ENCODE data around the gene PSMD11.
"Not testable (repeated sequence)": the region's sequence is repeated elsewhere in the genome, so short reads cannot be mapped to it uniquely, and the experiment has no call there.

The PSMD11 gene

DNA sequence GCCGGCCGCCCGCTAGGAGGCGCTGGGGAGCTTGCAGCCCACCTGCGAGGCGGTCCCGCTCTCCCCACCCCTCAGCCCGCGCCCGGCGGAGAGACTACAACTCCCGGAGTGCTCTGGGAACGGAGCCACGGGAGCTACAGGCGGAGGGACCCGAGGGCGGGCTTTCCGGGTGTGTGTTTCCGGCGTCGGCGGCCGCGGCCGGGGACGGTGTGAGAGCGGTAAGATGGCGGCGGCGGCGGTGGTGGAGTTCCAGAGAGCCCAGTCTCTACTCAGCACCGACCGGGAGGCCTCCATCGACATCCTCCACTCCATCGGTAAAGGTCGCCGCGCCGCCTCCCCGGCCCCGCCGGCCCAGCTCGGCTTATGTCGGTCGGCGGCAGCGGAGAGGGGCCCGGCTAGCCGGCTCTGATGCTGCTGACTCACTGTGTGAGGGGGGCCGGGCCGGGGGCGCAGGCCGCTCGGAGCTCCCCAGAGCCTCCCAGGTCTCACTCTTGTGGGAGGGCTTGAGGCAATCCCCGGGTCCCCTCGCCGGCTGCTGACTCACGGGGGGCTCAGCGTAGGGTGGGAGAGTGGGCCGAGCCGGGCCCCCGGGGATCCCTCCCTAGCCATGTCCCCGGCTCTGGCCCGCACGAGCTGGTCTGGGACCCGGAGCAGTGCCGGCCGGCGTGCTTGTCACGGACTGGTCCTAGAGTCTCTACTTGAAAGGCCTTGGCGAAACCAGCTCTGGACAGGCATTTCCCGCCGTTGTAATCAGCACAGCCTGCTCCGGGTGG is at the start of gene PSMD11:
Gene PSMD11, plus strand, starts transcription at position 210 of the 773 bp plus-strand sequence. Its CDS starts 14 bp downstream, at position 224.
- peak; percentile 86 to 90 for DNase-seq

DNA sequence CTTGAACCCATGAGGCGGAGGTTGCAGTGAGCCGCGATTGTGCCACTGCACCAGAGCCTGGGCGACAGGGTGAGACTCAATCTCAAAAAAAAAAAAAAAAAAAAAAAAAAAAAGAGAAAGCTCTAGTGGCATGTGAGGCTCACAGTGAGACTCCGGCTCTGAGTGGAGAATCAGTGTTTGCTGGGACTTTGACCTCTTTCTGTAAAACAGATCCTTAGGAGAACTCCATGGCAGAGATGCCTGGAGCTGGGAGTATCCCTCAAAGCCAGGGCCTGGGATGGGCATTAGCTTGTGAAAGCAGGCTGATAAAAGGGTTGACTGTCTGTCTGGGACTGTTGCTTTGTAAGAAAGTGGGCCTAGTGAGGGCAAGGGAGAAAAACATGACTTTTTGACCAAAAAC is 48.0 kb upstream of the PSMD11 start:
- DNase-seq, result no peak

DNA sequence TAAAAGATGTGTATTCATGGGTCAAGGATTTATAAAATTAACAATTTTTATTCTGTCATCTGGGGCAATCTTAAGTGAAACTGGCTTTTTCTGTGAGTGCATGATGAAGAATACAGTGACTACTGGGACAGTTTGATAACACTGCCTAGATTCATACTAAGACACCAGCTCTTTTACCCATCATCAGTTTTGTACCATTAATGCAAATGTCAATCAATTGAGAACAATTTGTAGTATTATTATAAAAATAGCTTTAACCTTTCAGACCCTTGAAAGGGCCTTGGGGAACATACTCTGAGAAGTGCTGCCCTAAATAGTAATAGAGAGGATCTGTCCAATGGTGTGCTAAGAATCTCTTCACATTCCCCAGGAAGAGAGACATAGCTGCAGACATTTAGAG is 45.4 kb upstream of the PSMD11 start:
- DNase-seq, result no peak

DNA sequence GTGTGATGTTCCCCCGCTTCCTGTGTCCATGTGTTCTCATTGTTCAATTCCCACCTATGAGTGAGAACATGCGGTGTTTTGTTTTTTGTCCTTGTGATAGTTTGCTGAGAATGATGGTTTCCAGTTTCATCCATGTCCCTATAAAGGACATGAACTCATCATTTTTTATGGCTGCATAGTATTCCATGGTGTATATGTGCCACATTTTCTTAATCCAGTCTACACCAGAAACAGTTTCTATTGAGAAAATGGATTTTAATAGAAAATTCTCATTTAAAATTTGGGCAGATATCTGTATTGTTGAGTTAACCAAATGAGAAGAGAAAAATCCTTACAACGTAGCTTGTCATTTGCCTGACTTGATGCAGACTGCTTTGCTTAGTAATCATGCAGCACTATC is 34.2 kb upstream of the PSMD11 start:
- not testable (repeated sequence) for DNase-seq

DNA sequence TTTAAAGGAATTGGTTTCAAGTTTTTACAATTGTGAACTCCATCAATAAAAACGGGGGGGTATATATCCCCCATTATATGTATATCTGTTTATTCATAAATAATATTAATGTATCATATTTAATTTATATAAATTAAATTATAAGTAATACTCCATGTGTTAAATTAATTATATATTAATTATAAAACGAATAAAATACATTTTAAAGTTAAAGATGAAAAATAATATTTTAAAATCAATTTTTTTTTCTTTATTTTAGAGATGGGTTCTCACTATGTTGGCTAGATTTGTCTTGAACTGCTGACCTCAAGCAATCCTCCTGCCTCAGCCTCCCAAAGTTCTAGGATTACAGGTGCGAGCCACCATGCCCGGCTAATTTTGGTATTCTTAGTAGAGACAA is 17.4 kb upstream of the PSMD11 start:
- no peak for DNase-seq

DNA sequence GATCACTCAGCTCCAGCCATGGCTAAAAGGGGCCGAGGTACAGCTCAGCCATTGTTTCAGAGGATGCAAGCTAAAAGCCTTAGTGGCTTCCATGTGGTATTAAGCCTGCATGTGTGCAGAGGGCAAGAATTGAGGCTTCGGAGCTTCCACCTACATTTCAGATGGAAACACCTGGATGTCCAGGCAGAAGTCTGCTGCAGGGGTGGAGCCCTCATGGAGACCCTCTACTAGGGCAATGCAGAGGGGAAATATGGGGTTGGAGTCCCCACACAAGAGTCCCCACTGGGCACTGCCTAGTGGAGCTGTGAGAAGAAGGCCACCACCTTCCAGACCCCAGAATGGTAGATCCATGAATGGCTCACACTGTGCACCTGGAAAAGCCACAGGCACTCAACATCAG is 14.7 kb upstream of the PSMD11 start:
- no peak for DNase-seq

DNA sequence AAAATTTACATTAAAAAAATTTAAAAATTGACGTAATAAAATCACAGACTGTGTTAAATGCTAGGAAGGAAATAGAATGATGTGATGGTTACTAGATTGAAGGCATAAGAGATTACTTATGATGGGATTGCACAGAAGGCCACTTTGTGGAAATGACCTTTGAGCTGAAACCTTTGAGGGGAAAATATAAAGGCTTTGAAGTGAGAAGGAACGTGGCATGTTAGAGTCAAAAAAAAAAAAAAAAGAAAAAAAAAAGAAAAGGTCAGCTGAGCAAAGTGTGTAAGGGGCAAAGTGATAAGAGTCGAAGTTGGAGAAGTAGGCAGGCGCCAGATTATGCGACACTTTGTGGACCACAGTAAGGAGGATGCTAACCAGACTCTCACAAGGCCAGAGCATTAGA is 3.6 kb upstream of the PSMD11 start:
- no peak for DNase-seq

DNA sequence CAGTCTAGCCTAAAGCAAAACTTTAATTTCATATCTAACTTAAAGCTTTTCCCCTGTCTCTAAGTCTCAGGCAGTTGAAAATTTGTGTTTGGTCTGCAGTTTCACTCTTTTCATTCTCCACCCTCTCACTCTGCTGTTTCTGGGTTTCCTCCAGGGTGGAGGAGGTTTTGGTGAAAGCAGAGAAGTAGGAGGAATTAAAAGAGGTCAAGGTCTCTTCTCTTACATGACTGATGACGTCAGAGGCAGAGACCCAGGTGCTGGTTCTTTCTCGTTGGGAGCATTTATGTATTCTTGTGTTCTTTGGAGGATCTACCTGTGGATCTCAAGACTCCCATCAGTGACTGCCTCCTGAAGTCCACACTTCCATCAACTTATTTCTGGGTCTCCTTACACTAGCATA is 2.4 kb upstream of the PSMD11 start:
- DNase-seq, result no peak

DNA sequence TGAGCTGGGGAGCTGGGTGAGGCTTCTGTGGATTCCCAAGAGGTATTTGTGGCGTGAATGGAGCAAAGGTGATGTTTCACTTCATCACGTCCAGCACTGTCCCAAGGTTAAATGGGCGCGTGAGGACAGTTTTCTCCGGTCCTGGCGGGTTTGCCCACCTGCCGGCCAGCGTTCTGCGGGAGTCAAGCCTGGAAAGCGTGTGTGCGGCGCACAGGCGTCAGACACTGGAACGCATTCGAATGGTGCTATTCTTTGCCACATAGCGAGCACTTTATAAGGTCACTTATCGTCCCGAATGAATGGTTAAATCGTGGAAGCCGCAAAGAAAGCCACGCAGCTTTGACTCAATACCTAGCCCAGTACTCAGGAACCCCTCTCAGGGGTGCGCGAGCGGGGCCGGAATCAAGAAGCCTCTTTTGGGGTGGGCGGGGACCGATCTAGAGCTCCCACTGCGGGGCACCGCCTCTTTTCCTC is 446 bp upstream of the PSMD11 start:
- no peak for DNase-seq

DNA sequence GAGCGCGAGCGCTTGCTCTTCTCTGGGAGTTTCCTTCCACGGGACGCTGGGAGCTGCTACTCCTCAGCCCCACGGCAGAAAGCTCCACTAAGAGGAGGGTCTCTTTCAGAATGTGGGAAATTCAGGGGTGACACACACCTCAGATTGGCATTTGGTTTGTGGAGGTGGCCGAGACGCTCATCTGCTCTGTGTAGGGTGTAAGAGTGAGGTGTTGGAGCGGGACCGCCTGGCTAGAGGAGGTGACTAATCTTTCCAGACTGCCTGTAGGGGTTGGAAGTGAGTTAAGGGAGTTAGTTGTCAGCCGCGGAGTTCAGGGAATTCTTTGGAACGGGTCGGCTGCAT is 735 bp downstream of the PSMD11 start:
- DNase-seq, result peak in 1 of 2 experiments; percentile 65

DNA sequence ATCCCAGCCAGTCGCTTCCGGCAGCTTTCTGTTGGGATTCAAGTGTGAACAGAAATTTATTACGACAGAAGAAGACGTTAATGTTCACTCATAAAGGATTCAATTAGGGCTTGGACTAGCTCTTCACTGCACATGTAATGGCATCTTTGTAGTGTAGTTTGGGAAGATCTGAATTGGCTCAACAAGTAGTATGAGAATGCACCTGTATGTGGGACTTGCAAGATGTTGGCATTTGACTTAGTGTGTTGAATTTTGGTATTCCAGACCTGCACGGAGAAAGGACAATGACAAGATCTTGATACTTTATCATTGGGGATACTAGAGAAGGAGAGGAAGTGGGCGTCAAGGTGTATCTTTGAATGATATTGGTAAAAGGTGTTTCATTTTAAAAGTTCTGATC is 1.2 kb downstream of the PSMD11 start:
- DNase-seq, result no peak

DNA sequence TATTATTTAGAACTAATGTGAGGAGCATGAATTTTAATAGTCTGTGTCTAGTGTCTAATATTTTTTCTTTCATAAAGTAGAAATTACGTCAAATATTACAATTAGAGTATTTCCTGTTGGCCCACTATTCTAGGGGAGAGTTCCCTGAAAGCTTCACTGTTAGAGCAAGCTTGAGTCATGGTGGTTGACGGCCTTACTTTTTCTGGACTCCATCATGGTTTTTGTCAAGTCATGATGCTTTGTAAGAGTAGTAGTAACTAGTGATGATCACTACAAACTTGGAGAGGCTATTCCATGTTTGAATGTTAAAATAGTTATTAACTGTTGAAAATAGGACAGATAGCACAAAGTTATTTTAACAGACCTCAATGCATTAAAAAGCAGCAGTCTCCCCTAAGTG is 1.7 kb downstream of the PSMD11 start:
- DNase-seq, result no peak

DNA sequence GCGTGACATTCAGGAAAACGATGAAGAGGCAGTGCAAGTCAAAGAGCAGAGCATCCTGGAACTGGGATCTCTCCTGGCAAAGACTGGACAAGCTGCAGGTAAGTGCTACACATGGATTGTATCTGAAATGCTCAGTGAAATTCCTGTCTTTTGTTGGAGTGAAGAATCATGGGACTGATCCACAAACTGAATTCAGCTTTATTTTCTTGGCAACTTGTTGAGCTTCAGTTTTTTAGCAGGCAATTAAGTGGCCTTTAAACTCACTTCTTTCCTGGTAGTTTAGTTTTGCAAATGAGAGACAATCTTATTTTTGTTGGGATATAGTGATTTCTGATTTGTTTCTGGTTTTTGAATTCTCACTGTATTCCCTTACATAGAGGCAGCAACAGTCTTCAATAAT is 2.6 kb downstream of the PSMD11 start:
- DNase-seq, result no peak

DNA sequence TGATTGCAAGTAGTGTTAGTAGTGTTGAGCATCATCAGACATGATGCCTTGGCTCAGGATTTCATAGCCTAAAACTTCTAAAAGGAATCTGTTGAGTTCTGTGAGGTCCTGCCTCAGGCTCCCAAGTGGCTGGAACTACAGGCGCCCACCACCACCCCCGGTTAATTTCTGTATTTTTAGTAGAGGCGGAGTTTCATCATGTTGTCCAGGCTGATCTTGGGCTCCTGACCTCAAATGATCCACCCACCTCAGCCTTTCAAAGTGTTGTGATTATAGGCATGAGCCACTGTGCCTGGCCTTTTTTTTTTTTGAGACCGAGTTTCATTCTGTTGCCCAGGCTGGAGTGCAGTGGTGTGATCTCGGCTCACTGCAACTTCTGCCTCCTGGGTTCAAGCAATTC is 5.7 kb downstream of the PSMD11 start:
- no peak for DNase-seq

DNA sequence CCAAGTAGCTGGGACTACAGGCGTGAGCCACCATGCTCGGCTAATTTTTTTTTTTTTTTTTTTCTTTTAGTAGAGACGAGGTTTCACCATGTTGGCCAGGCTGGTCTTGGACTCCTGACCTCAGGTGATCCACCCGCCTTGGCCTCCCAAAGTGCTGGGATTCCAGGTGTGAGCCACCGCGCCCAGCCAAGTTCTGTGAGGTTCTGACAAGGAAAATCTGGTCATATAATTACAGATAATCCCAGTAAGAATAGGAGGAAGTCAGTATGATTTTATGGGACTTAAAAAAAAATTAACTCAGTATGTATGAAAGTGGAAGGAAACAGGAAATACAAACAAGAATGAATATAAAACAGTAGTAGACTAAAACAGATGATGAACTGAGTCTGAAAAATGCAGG is 6.1 kb downstream of the PSMD11 start:
- not testable (repeated sequence) for DNase-seq

DNA sequence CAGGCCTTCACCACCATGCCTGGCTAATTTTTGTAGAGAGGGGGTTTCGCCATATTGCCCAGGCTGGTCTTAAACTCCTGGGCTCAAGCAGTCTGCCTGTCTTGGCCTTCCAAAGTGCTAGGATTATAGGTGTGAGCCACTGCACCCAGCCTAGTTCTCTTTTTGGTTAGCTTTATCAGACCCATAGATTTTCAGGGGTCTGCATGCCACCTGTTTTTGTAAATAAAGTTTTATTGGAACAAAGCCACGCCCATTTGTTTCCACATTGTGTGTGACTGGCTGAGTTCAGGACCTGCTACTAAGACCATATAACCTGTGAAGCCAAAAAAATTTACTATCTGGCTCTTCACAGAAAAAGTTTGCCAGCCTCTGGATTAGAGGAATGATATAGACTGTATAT is 7.6 kb downstream of the PSMD11 start:
- no peak for DNase-seq

DNA sequence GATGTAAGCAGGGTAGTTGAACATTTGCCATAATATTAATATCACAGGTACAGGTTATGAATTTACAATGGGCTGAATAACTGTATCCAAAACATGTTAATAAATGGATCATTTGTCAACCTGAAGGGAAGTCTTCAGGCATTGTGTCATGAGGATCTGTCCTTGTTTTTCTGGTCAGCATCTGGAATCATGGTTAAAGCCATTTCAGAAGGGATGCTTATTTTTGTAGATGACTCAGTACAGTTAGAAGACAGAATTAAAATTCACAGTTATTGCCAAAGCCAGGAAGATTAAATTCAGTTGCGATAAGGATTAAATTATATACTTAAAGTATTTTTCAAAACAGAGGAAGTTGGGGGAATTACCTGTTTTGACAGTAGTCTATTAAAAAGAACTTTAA is 8.0 kb downstream of the PSMD11 start:
- DNase-seq, result no peak

DNA sequence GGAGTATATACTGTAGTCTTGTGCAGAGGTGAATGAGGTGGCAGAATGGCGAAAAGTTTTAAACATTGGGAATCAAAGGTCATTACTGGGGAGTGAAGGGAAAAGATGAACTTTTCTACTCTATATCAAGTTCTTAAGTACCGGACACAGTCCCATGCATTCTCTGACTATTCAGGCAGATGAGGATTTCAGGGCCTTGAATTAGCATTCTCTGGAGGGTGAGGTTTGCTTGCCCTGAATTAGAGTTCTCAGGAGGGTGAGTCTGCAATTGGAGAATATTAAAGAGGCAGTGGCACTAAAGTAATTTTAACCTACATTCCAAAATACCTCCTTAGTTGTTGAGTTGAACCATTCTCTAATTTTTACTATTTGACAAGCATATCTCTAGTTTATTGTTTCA is 9.1 kb downstream of the PSMD11 start:
- no peak for DNase-seq

DNA sequence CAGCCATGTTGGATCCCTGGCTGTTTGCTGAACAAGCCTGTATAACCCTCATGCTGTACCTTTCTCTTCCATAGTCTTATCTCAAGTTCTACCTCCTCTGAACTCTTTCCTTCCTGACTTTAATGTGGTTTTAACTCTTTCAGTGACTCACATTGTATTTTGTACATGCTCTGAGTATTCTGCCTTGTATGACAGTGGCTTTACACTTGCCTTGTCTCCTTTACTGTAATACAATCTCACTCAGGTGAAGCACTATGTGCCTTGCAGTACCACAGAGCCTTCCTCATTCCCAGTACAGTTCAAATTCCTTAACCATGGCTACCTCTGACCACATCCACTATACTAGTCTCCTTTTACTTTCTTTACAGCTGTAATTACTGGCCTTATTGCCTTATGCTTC is 14.1 kb downstream of the PSMD11 start:
- DNase-seq, result no peak

DNA sequence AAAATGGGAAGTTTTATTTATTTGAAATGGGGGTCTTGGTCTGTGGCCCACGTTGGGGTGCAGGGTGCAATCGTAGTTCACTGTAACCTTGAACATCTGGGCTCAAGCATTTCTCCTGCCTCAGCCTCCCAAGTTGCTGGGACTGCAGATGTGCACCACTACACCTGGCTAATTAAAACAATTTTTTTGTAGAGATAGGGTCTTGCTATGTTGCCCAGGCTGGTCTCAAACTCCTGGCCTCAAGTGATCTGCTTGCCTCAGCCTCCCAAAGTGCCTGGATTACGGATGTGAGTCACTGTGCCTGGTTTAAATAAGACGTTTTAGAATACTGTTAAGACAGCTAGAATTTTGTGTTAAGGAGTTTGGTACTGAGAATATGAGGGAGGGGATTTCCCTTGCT is 15.7 kb downstream of the PSMD11 start:
- DNase-seq, result no peak

DNA sequence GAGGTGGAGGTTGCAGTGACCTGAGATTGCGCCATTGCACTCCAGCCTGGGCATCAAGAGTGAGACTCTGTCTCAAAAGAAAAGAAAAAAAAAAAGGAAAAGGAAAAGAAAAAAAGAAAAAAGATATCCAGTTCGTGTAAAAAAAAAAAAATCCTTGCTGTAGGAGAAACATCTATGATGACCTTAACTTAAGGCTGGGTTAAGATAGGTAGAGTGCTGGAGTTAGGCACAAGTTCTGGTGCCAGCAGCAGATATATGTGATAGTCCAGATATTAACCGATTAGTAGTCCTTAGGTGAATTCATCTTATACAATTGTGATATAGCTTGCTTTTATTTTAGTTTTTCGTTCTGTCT is 17.2 kb downstream of the PSMD11 start:
- DNase-seq, result no peak

DNA sequence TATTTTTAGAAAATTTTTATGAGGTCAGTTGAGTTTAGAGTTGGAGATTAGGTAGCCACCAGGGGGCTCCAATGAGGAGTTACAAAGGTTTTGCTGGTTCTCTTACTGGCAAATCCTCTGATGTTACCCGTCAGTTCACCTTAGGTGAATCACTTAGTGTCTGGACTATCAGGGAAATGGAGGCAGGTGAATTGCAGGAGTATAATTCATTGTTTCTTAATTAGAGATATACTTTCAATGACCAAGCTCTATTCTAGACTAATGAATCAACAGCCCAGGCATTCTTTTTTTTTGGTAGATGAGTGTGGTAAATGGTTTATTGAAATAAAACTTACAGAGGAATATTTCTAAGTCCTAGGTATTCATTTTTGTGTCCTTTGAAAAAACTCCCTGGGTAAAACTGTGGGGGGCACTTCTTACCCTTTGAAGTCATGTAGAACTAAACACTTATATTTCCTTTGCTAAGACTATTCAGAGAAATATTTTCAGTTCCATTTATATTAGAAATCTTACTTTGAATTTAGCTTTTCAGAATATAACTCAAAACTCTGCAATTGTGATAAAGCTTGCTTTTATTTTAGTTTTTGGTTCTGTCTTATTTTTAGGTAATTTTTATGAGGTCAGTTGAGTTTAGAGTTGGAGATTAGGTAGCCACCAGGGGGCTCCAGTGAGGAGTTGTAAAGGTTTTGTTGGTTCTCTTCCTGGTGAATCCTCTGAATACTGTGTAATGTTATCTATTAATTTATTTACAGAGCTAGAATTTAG is 17.7 kb downstream of the PSMD11 start:
- DNase-seq, result peak in 1 of 2 experiments; percentile 36

DNA sequence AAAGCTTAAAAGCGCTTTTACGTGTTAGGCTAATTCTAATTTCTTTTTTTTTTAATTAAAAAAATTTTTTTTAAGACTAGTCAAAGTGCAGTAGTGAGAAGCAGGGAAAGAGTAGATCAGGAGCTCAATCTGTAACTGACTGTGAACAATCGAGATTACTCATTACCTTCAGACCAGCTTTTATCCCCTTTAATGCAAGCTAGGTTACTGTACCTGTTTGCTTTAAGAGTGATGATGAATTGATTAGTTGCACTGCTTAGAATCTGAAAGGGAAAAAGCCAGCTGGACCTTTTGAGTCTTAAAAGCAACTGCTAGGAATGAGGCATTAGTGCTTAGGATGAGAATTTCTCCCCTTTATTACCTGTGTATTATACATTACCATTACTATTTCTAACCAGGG is 19.0 kb downstream of the PSMD11 start:
- DNase-seq, result no peak

DNA sequence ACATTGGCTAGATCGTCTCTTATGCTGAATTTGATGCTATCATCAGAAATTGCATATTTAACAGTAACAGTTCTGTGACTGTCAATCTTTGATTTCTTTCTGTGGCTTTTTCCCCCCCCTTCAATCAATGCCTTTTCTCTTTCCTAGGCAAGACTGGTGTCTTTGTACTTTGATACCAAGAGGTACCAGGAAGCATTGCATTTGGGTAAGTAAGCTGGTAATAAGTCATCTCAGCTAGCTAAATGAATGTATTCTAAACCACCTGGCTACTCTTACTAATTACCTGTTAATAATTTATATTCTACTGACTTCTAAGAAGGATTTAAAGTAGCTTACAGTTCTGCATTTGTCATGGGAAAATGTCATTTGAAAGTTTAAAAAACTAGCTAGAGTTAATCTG is 20.1 kb downstream of the PSMD11 start:
- no peak for DNase-seq

DNA sequence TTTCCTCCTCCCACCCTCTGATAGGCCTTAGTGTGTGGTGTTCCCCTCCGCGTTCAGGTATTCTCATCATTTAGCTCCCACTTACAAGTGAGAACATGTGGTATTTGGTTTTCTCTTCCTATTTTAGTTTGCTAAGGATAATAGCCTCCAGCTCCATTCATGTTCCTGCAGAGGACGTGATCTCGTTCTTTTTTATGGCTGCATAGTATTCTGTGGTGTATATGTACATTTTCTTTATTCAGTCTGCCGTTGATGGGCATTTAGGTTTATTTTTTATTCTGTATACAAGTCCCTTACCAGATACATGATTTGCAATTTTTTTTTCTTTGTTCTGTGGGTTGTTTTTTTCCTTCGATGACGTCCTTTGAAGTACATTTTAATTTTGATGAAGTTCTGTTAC is 23.6 kb downstream of the PSMD11 start:
- DNase-seq, result no peak
